22Rv1 (cell line): Measurements from ENCODE around the gene SLC10A1.

Source experiments
- CTCF ChIP-seq: fragments of 450-650 bp; IDR thresholded peaks from 2 replicates; pipeline ENCODE4 v1.5.1; 2017; ENCODE audit warnings: mild to moderate bottlenecking
- ZFX ChIP-seq: fragments of 450-650 bp; IDR thresholded peaks from 2 replicates; pipeline ENCODE4 v1.6.1; 2017; ENCODE audit warnings: antibody characterized with exemption, borderline replicate concordance

- TF ChIP-seq CTCF: no peak
- no peak for TF ChIP-seq ZFX
These were observed 14.8 kb upstream of the SLC10A1 start for GRCh38 chr14:69811868-69812252.
